ENCODE data around the gene EBF4.
A peak's percentile ranks its signal among the peaks of the same experiment; 100 is the strongest.

The EBF4 gene

DNA sequence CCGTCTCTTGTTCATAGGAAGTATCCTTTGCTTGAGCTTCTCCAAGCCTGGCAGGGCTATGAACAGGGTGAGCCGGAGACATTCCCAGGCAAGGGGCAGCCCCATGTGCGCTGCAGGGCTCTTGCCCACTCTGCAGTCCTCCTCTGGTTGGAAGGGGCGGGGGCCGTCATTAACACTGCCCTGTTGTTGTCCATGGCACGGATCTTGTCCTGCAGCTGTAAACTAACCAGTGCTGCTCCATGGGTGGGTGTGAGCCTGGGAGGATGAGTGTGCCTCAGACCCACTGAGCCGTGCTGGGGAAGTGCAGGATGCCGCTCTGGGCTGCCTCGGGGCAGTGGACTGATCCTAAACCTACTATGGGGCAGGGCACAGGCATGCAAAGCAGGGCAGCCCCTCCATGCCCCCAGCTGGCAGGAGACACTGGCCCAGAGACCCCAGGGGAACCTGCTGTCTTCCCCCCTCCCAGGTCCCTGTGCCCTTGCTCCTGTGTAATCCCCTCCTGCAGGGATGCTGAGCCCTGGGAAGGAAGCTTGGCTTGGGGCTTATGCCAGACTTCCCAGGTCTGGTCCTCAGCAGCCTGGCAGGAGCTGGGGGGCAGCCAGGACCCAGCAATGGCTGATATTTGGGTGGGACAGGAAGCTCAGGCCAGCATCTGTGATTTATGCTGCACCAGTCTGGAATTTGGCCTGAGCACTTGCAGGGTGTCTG lies 8.5 kb downstream of the EBF4 start:
- DNase-seq = no peak

DNA sequence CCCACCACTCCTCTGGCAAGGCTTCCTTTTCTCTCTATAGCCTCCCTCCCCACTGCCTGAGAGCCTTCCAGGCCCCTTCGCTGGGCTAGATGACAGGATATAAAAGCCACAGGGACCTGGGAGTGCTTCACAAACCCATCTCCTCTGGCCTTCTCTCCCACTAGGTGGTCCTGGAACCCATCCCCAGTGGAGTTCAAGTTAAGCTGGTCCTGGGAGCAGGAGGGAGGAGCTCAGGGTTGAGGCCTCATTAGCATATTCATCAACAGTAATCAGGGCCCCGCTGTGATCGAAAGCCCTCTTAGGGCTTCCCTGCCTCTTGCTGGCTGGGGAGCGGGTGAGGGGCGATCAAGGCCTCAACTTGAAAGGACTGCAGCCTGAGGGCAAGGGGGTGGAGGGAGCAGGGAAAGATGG lies 9.1 kb downstream of the EBF4 start:
- DNase-seq = no peak

DNA sequence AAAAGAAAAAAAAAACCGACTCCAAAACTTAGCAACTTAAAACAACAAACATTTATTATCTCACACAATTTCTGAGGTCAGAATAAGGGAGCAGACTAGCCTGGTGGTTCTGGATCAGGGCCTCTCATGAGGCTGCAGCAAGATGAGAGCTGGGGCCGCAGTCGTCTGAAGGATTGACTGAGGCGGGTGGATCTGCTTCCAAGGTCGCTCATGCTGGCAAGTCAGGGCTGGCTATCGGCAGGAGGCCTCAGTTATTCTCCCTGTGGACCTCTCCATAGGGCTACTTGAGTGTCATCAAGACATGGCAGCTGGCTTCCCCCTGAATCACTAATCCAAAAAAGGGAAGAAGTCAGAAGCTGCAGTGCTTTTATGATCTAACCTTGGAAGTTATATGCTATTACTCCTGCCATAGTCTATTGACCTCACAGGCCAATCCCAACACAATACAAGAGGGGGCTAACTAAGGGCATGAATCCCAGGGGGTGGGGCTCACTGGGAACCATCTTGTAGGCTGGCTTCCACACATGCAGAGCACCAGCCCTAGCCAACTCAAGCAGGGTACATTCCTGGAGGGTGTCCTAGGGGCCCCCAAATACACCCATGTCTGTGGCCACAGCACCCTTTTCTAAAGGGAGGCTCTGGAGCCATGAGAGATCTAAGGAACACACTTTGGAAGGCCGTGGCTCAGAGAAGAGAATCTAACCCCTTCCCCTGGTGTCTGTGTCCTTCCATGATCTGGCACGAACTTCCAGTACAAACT lies 11.3 kb downstream of the EBF4 start:
- no peak for DNase-seq

DNA sequence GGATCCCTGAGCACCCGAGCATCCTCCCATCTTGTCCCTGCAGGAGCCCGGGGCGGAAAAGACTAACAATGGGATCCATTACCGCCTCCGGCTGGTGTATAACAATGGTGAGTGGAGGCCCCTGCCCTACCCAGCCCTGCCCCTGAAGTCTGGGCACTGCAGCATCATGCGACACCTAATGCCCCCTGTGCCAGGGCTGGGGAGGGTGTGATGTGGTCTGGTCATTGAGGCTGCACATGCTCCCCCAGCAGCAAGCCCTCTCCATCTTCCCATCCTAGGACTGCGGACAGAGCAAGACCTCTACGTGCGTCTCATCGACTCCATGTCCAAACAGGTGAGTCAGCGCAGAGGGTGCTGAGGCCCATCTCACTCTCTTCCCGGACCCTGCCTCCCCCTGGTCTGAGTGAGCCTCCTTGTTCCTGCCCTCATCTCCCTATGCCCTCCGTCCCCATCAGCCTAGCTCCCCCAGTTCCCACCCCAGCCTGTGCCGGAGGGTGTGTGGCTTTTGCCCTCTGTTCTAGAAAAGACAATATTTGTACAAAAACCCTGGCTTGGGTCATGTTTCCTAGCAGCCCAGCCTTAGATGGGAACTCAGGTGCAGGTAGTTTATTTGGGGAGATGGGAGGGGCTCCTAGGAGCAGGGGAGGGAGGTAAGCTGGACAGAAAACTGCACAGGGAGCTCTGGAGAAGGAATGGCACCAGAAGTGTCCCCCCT lies 13.5 kb downstream of the EBF4 start:
- DNase-seq = no peak

GRCh38 chr20:2706688-2707352 lies 14.2 kb downstream of the EBF4 start:
- no peak for DNase-seq

- no peak for DNase-seq
These were observed 14.9 kb downstream of the EBF4 start for GRCh38 chr20:2707353-2708072.

DNA sequence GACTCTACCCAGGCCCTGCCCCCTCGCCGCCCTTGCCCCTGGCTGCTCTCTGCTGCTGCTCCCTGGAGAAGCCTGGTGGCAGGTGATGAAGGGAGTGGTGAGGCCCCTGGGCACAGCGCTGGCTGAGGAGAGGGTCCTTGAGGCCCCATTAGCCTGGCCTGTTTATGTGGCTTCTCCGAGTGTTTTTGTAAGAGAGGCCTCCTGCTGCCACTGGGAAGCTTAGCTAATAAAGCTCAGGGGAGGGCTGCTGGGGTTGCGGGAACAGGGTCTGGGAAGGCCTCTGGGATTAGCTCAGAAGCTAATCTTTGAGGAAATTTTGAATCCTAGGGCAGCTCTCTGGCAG lies 15.5 kb downstream of the EBF4 start:
- DNase-seq = peak; percentile 92

DNA sequence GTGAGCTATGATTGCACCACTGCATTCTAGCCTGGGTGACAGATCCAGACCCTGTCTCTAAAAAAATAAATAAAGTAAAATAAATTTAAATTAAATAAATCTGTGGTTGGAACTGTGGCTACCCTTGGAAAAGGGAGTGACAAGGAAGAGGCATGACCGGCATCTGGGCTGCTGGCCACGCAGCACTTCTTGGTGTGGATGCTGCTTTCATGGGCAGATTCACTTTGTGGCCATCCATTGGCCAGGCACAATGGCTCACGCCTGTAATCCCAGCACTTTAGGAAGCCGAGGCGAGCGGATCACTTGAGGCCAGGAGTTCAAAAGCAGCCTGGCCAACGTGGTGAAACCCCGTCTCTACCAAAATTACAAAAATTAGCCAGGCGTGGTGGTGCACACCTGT lies 16.1 kb downstream of the EBF4 start:
- no peak for DNase-seq

GRCh38 chr20:2709205-2709981 lies 16.8 kb downstream of the EBF4 start:
- DNase-seq = no peak

DNA sequence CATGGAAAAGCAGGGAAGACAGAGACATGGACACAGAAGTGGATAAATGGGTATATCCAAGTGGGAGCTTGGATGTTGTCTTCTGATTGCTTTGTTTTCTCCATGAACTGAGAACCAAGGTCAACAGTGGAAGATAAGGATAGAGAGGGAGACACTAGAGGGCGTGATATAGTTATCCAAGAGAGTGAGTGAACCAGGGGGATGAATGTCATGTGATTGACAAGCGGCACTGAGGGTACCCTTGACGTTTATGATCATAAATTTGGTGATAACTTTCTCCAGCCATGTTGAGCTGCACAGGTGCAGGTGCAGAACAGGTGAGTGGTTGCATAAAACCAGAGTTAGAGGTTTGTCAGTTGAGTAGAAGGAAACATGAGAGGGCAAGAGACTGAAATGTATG lies 20.7 kb downstream of the EBF4 start:
- no peak for DNase-seq

DNA sequence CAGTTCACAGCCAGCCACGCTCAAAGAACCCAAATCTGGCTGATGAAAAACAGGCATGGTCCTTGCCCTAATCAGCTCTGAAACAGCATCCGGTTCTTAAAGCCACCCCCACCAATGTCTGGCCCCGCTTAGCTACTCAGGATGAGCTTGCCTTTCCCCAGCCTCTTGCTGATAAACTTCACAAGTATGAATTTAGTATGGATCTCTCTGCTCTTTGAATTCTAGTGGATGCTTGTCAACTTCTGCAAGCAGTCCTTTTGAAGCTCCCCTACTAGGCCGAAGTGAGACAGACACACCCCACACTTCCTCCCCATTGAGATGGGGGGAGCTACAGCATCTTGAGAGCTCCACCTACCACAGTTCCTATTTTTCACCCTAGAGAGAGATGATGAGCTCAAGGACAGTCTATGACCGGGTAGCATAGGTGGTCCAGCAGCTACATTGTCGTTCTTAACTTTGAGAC lies 36.7 kb downstream of the EBF4 start:
- no peak for DNase-seq

DNA sequence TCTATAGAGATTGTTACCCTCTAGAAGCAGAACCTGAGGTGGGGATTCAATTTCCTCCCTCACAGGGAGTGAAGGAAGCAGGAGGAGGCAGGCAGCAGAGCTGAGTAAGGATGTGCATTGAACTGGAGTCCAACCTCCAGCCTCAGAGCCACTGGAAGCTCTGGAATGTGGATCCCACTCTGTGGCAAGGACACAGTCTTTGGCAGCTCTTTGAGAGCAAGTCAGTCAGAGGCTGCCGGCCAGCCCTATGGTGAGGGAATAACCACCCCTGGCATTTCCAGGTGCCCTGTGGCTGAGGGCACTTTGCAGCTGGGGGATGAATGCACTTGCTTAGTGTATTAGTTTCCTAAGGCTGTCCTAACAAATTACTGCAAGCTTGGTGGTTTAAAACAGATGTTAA lies 37.2 kb downstream of the EBF4 start:
- no peak for DNase-seq

GRCh38 chr20:2734899-2735298 lies 42.3 kb downstream of the EBF4 start:
- no peak for DNase-seq

- DNase-seq = no peak
These were observed 43.9 kb downstream of the EBF4 start for GRCh38 chr20:2736441-2736840.

GRCh38 chr20:2738331-2739041 lies 45.9 kb downstream of the EBF4 start:
- DNase-seq = no peak

- no peak for DNase-seq
These were observed 46.4 kb downstream of the EBF4 start for GRCh38 chr20:2739042-2739398.

DNA sequence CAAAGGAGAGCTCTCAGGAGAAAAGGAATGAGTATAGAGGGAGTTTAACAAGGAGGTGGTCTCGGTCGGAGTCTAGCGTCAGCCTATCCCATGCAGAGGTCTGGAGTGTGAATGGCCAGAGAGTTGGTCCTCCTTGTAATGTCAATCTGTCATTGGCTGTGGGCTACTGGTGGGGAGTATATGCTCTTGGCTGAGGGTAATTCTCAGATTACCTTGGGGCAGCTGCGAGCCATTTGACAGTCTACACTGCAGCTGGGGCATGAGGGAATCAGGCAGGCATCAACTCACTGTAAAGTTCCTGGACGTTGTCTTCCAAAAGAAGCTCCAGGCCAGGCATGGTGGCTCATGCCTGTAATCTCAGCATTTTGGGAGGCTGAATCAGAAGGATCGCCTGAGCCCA lies 48.1 kb downstream of the EBF4 start:
- no peak for DNase-seq

- no peak for DNase-seq
These were observed 48.9 kb downstream of the EBF4 start for GRCh38 chr20:2741463-2741862.

DNA sequence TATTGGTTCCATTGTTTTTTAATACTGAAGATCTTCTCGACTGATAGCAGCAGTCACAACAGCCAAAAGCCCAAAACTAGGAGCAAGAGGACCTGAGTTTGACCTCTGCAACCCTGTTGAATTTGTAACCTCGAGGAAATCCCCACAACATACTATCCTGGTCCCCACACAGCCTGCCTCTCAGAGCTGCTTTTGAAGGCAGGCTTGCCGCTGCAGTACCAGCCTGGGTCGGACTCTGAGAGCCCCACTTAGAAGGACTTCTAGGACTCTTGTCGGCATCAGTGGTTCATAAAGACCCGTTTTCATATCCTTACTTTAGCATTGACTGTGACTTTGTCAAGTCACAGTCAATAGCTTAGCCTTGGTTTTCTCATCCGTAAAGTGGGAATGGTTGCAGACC lies 49.3 kb downstream of the EBF4 start:
- DNase-seq = peak; percentile 14

GRCh38 chr20:2742431-2742830 lies 49.9 kb downstream of the EBF4 start:
- no peak for DNase-seq

- peak; percentile 89 for DNase-seq
These were observed 50.5 kb downstream of the EBF4 start for GRCh38 chr20:2742934-2743559.

All from DMS79 (cell line).